ENCODE results near the gene TMEM139.

DNA sequence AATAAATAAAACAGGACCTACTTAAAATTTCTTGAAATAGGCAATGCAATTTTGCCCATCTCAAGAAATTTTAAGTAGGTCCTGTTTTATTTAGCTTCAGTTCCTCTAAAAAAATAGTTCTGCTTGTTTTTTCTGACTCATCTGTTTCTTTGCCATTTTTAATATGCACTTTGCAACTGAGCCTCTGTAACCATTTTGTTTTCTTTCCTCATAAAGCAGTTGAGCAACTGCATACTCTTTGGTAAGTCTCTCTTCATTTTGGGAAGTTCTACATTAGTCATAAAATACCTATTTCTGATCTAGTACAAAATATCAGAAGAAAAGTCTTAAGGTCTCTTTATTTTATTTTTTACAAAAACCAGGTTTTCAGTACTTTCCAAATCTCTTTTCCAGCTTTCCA lies 44.9 kb upstream of the TMEM139 start:
- TF ChIP-seq, protein P1, sequence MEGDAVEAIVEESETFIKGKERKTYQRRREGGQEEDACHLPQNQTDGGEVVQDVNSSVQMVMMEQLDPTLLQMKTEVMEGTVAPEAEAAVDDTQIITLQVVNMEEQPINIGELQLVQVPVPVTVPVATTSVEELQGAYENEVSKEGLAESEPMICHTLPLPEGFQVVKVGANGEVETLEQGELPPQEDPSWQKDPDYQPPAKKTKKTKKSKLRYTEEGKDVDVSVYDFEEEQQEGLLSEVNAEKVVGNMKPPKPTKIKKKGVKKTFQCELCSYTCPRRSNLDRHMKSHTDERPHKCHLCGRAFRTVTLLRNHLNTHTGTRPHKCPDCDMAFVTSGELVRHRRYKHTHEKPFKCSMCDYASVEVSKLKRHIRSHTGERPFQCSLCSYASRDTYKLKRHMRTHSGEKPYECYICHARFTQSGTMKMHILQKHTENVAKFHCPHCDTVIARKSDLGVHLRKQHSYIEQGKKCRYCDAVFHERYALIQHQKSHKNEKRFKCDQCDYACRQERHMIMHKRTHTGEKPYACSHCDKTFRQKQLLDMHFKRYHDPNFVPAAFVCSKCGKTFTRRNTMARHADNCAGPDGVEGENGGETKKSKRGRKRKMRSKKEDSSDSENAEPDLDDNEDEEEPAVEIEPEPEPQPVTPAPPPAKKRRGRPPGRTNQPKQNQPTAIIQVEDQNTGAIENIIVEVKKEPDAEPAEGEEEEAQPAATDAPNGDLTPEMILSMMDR (IDR thresholded peaks at IDR 0.05) = no peak
- TF ChIP-seq, protein P2, sequence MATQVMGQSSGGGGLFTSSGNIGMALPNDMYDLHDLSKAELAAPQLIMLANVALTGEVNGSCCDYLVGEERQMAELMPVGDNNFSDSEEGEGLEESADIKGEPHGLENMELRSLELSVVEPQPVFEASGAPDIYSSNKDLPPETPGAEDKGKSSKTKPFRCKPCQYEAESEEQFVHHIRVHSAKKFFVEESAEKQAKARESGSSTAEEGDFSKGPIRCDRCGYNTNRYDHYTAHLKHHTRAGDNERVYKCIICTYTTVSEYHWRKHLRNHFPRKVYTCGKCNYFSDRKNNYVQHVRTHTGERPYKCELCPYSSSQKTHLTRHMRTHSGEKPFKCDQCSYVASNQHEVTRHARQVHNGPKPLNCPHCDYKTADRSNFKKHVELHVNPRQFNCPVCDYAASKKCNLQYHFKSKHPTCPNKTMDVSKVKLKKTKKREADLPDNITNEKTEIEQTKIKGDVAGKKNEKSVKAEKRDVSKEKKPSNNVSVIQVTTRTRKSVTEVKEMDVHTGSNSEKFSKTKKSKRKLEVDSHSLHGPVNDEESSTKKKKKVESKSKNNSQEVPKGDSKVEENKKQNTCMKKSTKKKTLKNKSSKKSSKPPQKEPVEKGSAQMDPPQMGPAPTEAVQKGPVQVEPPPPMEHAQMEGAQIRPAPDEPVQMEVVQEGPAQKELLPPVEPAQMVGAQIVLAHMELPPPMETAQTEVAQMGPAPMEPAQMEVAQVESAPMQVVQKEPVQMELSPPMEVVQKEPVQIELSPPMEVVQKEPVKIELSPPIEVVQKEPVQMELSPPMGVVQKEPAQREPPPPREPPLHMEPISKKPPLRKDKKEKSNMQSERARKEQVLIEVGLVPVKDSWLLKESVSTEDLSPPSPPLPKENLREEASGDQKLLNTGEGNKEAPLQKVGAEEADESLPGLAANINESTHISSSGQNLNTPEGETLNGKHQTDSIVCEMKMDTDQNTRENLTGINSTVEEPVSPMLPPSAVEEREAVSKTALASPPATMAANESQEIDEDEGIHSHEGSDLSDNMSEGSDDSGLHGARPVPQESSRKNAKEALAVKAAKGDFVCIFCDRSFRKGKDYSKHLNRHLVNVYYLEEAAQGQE (IDR thresholded peaks at IDR 0.05; ENCODE audit: insufficient read depth in 1 of 2, low read depth in 2 of 2, low read length in 1 of 2) = no peak
